ENCODE data around the gene DHX57.
"Not testable (repeated sequence)": the region's sequence is repeated elsewhere in the genome, so short reads cannot be mapped to it uniquely, and the experiment has no call there.

Gene DHX57

DNA sequence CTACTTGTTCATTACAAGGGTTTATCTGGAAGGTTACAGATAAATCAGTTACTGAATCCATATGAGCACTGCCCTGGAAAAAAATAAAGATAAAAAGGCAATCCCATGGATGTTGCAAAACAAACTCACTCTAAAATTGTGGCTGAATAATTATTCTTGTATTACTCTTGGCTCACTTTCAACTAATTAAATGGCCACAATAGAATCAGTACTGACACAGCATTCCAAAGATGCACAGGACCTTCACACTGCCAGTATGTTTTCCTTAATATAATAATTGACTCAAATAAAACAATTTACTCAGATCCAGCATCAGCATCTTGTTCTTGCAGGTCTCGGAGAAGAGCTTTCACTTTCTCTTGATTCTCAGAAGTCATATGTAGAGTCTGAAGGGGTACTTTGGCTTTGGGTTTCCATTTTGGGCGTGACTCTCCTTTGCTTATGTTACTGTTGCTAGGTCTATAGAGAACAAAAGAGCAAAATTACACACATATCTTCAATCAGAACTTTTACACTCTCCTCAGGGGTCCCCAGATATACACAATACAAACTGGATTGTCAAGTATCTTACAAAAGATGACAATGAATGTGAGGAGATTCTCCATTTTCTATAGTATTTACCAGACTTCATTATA lies 12.6 kb downstream of the DHX57 start:
- no peak for DNase-seq (ENCODE audit: low spot score)

DNA sequence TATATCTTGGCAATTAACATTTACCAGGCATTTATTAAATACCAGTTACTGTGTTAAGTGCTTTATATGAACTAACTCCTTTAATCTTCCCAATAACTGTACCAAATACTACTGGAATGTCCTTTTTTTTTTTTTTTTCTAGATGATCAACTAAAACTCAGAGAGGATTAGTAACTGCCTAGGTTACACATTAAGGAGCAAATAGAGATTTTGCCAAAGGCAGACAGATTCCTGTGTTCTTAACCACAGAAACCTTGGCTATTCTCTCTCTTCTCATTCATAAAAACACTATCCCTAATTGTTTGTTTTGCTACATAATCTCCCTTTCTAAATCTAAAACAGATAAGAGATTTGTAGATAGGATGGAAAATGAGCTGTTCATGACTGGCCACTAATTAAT lies 13.3 kb downstream of the DHX57 start:
- no peak for DNase-seq (ENCODE audit: low spot score)

DNA sequence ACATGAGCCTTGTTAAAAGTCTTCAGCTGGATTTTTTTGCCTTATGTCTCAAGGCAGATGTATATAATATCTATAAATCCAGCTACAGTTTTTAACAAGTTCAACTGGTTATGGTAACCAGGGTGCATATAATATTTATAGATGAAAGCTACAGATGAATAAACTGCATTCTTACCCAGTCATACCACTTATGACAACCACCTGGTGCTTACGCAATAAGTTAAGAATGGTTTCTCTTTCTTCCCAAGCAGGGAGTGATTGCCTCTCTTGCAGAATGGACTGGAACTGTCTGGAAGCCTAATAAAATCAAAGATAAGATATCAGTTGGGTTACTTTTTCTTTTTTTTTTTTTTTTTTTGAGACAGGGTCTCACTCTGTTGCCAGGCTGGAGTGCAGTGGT lies 19.6 kb downstream of the DHX57 start:
- DNase-seq (ENCODE audit: low spot score), result no peak

DNA sequence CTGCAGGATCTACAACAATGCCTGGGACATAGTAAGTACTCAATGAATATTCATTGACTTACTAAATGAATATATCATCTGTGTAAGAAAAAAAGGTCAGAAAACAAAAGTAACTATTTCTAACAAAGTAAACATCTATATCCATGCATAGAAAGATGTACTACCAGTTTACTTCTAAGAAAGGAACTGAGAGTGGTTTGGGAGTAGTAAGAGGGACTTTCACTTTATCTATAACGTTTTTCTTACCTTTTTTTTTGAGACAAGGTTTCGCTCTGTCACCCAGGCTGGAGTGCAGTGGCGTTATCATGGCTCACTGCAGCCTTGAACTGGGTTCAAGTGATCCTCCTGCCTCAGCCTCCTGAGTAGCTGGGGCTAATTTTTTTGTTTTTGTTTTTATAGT lies 25.7 kb downstream of the DHX57 start:
- DNase-seq (ENCODE audit: low spot score), result no peak

DNA sequence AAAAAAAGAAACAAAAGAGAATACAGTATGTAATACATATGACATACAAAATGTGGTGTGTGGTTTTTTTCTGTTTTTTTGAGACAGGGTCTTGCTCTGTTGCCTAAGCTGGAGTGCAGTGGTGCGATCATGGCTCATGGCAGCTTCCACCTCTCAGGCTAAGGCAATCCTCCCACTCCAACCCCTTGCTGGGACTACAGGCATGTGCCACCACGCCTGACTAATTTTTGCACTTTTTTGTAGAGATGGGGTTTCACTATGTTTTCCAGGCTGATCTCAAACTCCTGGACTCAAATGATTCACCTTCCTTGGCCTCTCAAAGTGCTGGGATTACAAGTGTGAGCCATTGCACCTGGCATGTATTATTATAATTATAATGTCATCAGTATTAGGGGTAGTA lies 38.9 kb downstream of the DHX57 start:
- no peak for DNase-seq (ENCODE audit: low spot score)

DNA sequence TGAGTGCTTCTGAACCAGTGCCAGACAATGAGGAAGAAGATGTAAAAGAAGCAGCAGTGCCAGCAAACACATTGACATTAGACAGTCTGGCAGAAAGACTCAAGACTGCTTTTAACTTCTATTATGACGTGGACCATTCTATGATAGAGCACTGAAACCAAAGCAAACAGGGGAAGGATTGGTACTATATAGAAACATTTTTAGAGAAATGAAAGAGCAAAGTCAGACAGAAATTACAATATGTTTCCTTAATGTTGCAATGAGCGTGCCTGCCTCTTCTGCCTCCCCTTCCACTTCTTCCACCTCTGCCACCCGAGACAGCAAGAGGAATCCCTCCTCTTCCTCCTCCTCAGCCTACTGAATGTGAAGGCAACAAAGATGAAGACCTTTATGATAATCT lies 39.7 kb downstream of the DHX57 start:
- no peak for DNase-seq (ENCODE audit: low spot score)

DNA sequence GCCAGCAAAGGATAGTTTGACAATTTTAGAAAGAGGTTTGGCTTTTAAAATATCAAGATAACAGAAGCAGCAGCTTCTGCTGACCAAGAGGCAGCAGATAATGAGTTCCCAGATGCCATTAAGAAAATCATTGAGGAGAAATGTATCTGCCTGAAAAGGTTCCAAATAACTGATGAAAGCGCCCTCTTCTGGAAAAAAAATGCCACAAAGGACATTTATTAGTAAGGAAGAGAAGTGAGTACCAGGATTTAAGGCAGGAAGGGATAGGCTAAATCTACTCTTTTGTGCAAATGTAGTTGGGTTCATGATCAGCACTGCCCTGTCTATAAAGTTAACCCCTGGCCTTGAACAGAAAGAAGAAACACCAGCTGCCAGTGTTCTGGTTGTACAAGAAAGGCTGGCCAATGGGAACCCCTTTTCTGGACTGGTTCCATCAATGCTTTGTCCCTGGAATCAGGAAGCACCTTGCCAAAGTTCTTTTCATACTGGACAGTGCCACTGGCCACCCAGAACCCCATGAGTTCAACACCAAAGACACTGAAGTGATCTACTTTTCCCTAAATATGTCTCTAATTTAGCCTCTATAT lies 40.6 kb downstream of the DHX57 start:
- peak; percentile 49 for DNase-seq (ENCODE audit: low spot score)

DNA sequence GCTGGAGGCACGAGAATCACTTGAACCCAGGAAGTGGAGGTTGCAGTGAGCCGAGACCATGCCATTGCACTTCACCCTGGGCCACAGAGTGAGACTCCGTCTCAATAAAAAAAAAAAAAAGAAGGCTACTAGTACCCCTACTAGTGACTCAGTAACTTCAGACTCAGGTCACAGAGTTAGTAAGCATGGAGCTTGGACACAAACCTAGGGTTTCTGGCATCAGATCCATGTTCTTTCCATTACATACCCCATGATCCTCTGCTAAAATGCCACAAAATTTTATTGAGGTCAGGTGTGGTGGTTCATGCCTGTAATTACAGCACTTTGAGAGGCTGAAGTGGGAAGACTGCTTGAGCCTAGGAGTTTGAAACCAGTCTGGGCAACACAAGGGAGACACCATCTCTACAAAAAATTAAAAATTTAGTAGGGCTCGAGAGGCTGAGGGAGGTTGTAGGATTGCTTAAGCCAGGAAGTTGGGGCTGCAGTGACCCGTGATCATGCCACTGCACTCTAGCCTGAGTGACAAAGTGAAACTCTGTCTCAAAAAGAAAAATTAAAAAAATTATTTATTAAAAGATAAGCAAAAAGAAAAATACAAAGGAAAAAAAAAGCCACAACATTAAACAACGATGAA lies 45.1 kb downstream of the DHX57 start:
- no peak for DNase-seq (ENCODE audit: low spot score)

DNA sequence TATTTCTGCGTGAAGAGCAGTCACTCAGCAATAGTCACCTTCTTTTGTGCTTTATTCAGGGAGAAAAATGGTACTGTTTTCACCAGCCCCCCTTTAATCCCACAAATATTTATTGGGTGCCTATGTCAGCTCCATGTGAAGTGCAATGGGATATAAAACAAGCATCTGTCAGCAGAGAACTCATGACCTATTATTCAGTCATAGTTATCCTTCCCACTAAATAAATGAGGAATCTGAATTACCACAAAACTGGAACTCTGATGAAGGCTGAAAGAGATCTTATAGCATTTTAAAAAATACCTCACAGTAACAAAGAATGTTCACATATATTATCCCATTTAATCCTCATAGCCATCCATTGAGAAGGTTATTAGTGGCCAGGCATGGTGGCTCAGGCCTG lies 45.8 kb downstream of the DHX57 start:
- DNase-seq (ENCODE audit: low spot score), result no peak

DNA sequence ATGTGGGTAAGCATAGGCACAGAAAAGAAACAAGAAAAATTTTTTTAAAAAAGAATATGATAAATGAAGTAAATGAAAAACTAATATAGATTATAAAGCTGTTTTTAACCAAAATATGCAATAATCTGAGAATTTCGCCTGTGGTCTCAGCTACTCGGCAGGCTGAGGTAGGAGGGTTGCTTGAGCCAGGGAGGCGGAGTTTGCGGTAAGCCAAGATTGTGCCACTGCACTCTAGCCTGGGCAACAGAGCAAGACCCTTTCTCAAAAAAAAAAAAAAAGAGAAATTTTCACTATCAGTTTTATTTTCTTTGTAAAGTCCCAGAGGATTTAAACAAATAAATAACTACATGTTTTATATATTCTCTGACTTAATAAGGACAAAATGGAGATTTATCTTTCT lies 47.3 kb downstream of the DHX57 start:
- no peak for DNase-seq (ENCODE audit: low spot score)

DNA sequence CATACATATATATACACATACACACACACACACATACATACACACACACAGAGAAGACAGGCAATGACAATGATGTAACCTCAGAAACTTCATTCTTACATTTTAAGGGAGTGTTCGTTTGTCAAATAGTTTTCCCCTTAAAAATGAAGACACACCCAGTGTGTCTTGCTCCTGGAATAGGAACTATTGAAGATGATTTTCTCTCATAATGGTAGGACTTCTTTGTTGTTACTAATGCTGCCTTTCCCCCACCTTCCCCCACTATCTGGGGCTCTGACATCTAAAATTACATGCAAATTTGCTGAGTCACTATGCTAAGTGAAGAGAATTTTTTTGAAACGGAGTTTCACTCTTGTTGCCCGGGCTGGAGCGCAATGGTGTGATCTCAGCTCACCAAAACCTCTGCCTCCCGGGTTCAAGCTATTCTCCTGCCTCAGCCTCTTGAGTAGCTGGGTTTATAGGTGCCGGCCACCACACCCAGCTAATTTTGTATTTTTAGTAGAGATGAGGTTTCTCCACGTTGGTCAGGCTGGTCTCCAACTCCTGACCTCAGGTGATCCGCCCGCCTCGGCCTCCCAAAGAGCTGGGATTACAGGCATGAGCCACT lies 48.1 kb downstream of the DHX57 start:
- not testable (repeated sequence) for DNase-seq (ENCODE audit: low spot score)

DNA sequence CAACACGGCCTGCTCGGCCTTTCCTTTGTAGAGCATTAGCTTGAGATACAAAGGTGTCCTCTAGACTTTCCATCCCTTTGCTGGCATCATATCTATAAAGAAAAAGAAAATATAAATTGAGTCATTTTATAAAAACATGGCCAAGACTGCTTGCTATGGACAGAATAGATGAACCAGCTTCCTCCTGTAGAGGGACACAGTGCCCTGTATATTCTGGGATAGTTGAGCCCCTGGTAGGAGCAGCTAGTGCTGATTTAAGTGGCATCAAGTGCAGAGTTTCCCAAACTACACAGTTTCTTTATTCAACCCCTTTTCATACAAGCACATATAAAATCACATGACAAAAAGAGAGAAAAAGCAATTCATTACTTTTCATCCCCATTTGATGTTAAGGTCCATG lies 49.8 kb downstream of the DHX57 start:
- DNase-seq (ENCODE audit: low spot score), result no peak

DNA sequence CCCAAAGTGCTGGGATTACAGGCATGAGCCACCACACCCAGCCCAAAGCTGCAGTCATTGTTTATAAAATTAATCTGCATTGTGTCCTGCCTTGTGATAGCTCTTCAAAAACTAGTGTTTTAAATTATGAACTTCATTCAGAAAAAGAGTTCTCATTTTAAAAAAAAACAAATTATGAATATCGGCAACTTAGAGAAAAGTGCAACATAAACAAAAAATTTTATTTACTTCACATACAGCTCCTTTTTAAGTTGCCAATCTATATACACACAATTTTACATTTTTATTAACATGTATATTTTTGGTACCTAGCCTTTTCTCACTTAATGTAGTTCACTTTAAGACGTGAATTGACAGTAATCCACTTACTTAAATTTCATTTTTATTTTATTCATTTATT lies 50.8 kb downstream of the DHX57 start:
- no peak for DNase-seq (ENCODE audit: low spot score)

DNA sequence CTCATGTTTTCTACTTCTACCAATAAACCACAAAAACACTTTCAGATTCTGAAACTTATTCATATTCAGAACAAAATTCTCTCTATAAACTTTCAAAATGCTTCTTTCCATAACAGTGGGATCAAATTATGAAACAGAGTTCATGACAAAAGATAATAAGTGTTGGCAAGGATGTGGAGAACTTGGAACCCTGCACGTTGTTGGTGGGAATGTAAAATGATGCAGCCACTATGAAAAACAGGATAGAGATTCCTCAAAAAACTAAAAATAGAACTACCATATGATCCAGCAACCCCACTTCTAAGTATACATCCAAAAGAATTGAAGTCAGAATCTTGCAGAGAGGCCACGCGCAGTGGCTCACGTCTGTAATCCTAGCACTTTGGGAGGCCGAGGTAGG lies 52.3 kb downstream of the DHX57 start:
- DNase-seq (ENCODE audit: low spot score), result no peak

DNA sequence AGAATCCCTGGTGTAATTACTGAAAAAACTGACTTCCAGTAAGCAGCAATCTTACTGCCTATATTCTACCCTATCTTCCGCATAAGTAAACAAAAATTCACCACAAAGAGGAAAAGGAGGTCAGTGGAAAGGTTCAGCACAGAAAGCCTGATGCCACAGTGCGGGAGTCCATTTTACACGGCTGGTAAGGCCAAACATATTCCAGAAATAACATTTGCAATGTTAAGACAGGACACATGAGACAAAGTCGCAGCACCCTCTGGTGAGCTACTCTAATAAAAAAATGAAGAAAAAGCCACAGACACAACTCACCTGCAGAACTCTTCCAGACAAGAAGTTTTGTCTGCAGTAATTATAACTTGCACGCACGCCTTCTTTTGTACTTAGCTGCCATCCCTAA lies 57.2 kb downstream of the DHX57 start:
- DNase-seq (ENCODE audit: low spot score), result no peak

DNA sequence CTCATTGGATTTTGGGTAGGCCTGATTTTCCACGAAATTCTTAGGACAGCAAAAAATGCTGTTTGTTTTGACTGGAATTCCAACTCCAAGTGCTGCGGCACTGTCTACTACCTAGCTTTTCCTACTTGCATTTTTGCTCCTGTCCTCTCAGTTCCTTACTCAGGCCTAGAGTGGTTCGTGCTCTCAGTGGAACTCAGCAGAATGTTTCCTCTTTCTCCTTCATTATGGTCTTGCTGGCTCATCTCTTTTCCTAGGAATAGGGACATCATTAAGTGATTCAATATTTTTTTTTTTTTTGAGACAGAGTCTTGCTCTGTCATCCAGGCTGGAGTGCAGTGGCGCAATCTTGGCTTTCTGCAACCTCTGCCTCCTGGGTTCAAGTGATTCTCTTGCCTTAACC lies 59.8 kb downstream of the DHX57 start:
- no peak for DNase-seq (ENCODE audit: low spot score)

DNA sequence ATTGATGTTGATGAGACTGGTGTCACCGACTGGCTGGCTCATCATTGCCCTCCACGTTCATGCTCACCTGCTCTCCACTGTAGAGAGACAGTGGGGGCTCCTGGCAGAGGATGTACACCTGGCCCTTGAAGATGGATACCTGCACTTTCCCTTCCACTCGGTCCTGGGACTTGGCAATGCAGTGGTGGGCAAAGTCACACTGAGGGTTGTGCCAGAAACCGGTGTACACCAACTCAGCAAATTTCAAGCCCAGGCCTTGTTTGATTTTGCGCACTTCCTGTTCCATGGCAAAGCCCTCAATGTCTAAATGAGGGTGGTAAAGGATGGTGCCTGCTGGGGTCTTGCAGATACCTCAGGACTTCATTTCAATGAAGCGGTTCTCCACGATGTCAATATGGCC lies 65.2 kb downstream of the DHX57 start:
- DNase-seq (ENCODE audit: low spot score), result no peak

DNA sequence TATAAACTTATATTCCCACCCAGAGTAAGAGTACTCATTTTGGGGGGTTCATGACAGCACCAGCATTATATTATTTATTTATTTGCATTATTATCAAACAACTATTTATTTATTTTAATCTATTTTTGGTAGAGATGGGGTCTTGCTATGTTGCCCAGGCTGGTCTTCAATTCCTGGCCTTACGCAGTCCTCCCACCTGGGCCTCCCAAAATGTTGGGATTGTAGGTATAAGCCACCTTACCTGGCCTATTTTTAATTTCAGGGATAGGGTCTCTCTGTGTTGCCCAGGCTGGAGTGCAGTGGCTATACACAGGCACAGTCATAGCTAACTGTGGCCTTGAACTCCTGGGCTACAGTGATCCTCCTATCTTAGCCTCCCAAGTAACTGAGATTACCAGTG lies 67.1 kb downstream of the DHX57 start:
- no peak for DNase-seq (ENCODE audit: low spot score)

DNA sequence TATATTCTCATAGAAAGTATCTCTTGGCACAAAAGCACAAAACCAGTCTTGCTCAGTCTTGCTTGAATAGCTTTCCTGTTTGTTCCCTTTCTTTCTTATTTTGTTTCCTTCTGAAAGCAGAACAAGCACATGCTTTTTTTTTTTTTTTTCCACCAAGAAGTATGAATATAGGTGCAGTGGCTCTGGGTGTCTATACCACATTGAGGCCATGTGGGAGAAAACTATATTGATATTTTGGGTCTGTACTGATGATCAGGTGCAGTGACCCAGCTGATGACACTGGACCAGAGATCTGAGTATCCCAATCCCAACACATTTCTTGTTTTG lies 69.0 kb downstream of the DHX57 start:
- no peak for DNase-seq (ENCODE audit: low spot score)

DNA sequence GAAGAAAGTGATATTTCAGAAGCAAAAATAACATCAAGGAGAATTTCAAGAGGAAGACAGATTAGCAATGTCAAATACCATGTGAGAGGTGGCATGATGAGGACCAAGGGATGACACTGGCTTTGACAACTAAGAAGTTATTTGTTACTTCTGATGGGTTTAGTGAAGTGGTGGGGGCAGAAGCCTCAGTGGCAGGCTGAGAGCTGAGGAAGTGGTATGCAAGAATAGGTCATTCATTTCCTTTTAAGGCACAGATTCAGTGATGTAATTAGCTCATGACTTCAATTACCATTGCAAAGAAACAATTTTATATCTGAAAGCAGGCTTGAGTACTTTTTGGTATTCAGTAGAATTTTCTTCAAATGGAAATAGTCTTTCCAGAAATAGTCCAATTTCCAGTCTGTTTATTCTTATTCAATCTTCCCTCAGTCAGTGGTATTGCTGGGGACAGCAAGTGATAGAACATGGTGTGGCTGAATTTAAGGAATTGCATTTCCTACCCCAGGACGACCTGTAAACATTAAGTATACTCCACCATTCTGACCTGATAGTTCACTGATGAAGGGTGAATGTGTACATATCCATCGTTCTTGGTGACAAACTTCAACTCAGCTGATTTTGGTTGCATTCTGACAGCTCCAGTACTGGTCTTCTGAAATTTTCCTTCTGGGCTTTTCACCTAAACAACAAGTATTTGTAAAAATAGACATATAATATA lies 69.6 kb downstream of the DHX57 start:
- no peak for DNase-seq (ENCODE audit: low spot score)

DNA sequence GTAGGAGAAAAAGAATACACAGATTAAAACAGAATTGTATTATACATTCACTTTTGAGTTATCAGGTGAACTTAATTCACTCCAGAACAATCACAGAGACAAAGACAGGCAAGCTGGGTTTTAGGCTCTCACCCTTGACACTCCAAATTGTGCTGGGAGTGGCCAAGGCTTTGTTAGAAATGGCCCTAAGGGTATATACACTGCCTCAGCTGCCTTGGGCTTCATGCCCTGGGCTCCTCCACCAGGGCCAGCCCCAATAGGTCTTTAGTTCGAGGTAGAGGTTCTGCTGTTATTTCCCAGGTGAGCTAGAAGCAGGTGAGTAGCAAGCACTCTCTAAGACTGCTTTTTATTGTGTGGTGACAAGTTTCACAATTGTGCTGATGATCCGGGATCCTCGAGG lies 77.8 kb downstream of the DHX57 start:
- no peak for DNase-seq (ENCODE audit: low spot score)

DNA sequence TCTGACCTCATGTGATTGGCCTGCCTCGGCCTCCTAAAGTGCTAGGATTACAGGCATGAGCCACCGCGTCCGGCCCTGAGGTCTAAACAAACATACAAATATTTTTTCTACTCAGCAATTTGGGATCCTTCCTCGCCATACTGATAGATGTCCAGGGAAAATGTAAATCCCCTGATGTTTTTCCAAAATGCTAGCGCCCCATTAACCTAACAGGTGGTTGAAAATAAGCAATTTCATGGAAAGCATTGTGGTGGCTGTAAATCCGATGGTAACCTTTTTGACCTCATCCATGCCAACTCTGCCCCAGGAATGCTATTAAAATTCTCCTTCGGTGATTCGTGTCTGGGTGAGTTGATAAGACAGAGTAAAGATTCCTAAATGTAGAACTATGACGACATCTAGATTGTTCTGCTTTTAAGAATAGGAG lies 78.5 kb downstream of the DHX57 start:
- no peak for DNase-seq (ENCODE audit: low spot score)

DNA sequence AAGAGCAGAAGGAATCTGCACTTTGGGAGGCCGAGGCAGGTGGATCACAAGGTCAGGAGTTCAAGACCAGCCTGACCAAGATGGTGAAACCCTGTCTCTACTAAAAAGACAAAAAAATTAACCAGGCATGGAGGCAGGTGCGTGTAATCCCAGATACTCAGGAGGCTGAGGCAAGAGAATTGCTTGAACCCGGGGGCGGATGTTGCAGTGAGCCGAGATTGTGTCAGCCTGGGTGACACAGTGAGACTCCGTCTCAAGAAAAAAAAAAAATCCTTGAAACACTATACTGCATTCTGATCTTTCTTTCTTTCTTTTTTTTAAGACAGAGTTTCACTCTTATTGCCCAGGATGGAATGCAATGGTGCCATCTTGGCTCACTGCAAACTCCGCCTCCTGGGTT lies 80.7 kb downstream of the DHX57 start:
- not testable (repeated sequence) for DNase-seq (ENCODE audit: low spot score)

All from cerebellar cortex (tissue), 1 donor.